WI38 (cell line): ENCODE measurements around the gene GRHPR.

Experiments
- H3K4me3 ChIP-seq: 2 replicates; pipeline ENCODE4 v1.5.1; 2011; ENCODE audit warnings: low read depth, mild to moderate bottlenecking, control low read depth, low read length
- TF ChIP-seq, protein P1 (sequence below): IDR thresholded peaks from 2 replicates; pipeline ENCODE4 v1.5.1; 2012; ENCODE audit warnings: low read depth, mild to moderate bottlenecking, control low read depth, low read length

GRHPR gene

GRCh38 chr9:37380570-37380969 is 41.9 kb upstream of the GRHPR start:
- TF ChIP-seq, protein P1, sequence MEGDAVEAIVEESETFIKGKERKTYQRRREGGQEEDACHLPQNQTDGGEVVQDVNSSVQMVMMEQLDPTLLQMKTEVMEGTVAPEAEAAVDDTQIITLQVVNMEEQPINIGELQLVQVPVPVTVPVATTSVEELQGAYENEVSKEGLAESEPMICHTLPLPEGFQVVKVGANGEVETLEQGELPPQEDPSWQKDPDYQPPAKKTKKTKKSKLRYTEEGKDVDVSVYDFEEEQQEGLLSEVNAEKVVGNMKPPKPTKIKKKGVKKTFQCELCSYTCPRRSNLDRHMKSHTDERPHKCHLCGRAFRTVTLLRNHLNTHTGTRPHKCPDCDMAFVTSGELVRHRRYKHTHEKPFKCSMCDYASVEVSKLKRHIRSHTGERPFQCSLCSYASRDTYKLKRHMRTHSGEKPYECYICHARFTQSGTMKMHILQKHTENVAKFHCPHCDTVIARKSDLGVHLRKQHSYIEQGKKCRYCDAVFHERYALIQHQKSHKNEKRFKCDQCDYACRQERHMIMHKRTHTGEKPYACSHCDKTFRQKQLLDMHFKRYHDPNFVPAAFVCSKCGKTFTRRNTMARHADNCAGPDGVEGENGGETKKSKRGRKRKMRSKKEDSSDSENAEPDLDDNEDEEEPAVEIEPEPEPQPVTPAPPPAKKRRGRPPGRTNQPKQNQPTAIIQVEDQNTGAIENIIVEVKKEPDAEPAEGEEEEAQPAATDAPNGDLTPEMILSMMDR: no peak
- H3K4me3 ChIP-seq: no peak overlapping the region

DNA sequence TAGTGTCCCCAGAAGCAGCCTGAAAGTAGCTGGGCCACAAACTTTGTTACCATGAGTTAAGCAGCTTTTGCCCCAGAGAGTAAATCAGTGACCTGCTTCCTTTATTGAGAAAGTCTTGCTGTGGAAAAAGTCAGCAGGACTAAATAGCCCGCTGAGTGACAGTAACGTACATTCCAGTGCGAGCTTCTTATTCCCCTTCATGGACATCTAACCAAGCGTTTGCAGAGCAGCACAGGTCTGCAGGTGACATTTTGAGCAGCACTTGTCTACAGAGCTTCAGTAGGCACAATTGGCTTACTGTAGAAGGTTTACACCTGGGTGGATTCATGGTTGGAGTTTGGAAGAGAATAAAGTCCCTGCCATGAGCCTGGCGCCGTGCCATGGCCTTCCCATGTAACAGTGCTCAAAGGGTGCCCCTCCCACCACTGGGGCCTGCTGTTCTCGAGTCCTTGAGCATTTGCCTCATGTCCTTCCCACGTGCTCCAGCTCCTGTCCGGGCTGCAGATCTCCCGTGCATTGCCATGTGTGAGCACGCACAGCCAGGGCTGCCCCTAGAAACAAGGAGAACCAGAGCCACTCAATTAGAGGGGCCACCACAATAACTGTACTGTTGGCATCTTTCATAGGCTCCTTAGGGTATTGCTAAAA is 41.3 kb upstream of the GRHPR start:
- TF ChIP-seq, protein P1: no peak
- no peak overlapping the region for H3K4me3 ChIP-seq

DNA sequence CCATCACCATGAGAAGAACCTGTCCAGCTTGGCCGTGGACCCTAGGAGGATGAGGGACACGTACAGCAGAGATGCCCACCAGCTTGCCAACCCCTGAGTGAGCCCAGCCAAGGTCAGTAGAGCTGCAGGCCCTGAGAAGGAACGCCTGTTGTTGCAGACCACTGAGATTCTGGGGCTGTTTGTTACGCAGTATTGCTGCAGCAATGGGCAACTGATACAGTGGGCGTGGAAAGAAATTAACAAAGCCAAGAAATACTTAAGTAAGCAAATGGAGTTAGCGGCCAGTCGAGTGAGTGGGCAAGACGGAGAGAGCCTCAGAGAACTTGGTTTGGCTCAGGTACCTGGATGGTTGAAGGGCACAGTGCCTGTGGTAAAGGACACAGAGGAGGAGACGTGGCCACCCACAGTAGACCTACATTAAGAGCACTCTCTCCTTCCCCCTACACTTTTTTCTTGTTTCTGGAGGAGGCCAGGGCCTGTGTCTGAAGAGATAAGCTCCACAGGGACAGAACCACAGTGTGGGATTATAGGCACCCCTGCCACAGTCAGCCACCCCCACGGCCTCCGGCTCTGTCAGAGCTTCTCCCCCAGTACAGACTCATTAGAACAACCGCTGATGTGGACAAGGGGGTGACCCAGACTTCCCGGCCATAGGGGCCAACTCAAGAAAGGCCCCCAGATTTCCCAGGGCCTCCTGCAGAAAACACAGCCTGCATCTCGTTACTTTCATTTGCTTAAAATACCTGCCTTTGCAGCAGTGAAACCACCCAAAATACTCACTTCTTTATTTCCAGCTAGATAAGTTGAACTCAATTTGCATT is 40.1 kb upstream of the GRHPR start:
- TF ChIP-seq, protein P1: no peak
- no peak overlapping the region for H3K4me3 ChIP-seq

DNA sequence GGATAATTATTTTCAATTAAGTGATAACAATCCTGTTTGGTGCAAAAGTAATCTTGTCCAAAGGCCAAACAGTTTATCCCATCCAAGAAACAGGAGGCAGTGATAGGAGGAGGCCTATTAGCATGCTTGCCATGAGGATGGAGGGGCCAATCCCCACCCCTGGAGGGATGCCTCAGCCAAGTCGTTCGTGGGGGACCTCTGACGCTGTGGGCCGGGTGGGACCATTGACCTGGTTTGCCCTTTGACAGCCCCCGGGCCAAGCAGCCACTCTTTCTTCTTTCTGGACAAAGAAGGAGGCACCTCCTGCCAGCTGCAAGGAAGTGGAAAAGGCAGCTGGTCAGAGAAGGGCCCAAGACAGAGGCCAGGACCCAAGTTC is 39.5 kb upstream of the GRHPR start:
- H3K4me3 ChIP-seq: no peak overlapping the region
- TF ChIP-seq, protein P1: no peak

GRCh38 chr9:37383393-37383792 is 39.1 kb upstream of the GRHPR start:
- TF ChIP-seq, protein P1: no peak
- H3K4me3 ChIP-seq: no peak overlapping the region

DNA sequence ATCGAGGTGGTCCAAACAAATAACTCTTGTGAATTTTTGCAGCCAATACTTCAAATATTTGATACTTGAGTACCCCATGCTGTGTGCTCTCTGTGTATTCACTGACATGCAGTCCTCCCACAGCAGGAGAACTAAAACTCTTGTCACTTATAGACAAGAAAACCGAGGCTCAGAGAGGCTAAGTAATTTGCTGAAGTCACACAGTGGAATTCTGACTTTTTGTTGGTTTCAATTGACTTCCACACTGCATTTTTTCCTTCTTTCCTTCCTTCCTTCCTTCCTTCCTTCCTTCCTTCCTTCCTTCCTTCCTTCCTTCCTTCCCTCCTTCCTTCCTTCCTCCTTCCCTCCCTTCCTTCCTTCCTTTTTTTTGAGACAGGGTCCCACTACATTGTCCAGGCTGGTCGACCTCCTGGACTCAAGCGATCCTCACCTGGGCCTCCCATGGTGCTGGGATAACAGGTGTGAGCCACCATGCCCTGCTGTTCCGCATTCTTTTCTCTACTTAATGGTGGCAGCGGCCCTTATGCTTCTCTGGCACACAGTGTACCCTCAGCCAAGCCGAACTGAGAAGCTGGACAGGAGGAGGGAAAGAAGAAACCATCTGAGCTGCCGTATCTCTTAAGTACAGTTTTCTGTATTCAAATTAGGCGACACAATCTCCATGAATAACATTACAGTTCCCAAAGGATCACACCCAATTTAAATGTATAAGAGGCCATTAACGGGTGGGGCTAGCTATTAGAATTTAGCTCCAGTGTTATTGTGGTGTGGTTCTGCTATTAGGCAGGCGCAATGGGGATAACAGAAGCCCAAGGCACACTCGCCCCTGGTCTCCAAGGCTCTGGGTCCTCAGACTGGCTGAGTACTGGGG is 38.4 kb upstream of the GRHPR start:
- TF ChIP-seq, protein P1: no peak
- H3K4me3 ChIP-seq: no peak overlapping the region

DNA sequence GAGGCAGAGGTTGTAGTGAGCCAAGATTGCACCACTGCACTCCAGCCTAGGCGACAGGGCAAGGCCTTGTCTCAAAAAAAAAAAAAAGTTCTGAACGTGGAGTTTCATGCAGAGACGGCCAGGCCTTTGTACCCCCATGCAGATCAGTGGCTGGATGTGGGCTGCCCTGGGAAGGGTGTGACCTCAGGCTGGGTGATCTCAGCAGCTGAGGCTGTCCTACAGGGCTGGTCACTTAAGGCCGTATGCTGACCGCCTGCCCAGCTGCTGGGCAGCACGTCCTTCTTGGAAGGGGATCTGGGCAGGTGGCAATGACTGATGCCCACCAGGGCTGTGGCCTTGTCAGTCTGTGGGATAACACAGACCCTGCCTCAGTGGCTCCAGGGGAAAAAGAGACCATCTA is 37.2 kb upstream of the GRHPR start:
- TF ChIP-seq, protein P1: no peak
- no peak overlapping the region for H3K4me3 ChIP-seq
